ENCODE results near the gene MKNK2.

MKNK2 gene

DNA sequence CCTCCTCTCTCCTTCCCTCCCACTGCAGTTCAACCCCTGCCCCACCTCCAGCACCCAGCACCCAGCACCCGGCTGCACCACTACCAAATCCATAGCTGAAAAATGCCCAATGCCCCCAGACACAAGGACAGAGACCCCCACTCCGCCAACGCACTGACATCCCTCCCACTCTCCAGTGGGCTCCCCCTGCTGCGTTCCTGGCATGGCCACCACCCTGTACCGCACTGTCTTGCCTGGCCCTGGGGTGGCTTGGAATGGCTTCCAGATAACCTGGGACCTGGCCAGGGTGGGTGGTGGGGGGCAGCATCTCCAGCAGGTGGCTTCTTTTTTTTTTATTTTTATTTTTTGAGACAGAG lies 5.8 kb upstream of the MKNK2 start:
- no peak for DNase-seq

DNA sequence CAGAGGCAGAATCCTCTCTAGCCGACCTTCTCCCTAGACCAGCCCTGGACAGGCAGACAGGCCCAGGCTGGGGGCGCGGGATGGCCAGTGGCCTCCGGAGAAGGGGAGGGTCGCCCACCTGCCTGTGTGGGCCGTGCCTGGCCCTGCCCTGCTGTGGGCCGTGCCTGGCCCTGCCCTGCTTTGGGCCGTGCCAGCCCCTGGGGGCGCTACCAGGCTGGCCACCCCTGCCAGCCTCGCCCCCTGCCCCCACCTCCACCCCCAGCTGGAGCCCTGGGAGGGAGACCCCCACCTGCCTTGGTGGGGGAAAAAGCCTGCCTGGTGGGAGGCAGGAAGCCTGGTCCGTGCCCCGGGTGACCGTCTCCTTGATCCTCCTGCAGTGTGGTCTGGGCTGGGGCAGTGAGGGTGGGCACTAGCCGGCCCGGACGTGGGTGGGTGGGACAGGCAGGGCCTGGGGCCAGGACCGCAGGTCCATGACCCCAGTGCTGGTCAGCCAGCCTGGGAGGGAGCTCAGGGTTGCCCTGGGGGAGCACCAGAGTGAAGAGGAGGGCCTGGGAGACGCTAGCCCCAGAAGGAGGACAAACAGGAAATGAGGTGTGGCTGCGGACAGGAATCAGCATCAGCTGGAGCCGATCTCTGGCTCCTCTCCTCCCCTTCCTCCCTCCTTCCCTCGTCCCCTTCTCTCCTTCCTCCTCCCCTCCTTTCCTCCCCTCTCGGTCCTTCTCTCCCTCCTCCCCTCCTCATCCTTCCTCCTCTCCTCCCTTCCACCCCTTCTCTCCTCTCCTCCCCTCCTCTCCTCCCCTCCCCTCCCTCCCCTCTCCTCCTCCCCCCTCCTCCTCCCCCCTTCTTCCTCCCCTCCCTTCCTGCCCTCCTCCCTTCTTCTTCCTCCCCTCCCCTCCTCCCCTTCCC lies 5.1 kb upstream of the MKNK2 start:
- DNase-seq: peak; percentile 52

GRCh38 chr19:2054763-2055162 lies 3.7 kb upstream of the MKNK2 start:
- DNase-seq: no peak

DNA sequence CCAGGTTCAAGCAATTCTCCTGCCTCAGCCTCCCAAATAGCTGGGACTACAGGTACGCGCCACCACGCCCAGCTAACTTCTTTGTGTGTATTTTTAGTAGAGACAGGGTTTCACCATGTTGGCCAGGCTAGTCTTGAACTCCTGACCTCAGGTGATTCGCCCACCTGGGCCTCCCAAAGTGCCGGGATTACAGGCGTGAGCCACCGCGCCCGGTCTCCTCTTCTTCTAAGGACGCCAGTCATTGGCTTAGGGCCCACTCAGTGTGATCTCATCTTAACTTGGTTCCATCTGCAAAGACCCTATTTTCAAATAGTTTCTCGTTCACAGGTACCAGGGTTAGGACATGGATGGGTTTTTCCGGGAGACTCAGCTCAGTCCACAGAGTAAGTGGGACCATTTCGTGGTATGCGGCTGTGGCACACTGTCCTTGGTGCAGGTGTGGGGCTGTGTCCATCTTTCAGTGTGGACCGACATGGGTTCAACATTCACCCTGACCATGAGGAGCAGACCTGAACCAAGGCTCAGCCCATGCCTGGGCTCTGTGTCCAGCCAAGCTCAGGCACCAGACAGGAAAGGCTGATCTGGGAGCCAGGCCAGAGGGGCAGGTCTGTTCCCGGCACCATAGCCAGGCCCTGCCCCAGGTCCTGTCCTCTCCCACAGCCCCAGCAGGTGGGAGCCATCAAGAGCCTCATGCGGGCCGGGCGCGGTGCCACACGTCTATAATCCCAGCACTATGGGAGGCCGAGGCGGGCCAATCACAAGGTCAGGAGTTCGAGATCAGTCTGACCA lies 2.8 kb upstream of the MKNK2 start:
- DNase-seq: no peak

- peak; percentile 77 for DNase-seq
These were observed 995 bp upstream of the MKNK2 start for GRCh38 chr19:2051773-2052704.

- no peak for DNase-seq
These were observed 574 bp downstream of the MKNK2 start for GRCh38 chr19:2050349-2050990.

DNA sequence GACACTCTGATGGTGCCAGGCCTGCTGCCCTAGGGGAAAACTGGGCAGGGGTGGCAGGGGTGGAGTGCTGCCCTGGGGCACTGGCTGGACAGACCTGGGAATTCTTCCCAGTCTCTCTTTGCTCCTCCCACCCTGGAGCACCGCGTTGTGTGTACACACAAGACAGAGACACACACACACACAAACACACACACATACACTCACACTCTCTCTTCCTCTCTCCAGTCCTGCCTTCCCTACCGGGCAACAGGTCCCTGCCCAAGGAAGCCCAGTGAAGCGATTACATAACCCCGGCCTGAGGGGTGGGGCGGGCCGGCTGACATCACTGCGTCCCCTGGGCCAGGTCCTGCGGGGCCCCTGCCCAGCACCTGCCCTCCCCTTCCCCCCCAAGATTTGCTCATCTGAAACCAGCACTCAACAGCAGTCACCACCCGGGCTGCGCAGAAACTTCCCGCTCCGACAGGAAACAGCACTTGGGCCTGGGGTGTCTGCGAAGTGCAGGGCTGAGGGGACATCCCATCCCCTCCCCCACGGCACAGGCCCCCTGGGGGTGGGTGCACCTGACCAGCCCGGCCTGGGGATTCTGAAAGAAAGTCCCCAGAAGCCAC lies 1.2 kb downstream of the MKNK2 start:
- DNase-seq: peak; percentile 73

GRCh38 chr19:2048959-2049740 lies 1.9 kb downstream of the MKNK2 start:
- DNase-seq: no peak

DNA sequence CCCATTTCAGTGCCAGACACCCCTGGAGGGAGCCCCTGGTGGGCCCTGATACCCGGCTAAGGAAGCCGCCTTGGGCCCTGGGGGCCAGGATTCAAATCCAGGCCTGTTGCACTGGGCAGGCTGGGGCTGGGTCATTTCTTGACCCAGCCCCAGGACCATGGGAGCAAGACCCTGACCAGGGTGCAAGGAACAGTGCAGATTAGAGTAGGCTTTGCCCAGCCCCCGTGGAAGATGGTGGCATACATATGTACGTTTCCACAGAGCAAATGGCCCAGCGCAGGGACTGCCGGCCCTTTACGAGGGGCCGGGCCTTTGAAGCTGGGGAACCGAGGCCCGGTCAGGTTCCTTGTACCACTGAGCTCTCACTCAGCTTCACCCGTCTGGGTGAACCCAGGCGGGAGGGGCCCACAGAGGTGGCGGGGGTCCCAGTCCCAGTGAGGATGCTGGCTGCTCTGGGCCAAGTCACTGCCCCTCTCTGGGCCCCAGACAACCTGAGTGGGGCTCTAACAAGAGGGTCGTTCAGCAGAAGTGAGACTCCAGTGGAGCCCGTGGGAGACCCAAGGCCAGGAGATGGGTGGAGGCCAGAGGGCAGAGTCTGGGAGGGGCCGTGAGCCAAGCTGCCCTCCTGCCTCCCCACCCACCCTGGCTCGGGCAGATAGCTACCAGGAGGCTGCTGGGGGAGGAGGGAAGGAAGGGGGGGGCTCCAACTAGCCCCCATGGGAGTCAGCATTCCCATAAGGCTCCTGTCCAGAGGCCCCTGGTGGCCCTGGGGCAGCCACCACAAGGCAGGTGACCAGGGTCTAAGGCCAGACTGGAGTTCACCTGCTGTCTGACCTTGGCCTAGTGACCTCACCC lies 2.7 kb downstream of the MKNK2 start:
- DNase-seq: no peak

GRCh38 chr19:2047449-2048103 lies 3.5 kb downstream of the MKNK2 start:
- no peak for DNase-seq

GRCh38 chr19:2047076-2047448 lies 4.0 kb downstream of the MKNK2 start:
- no peak for DNase-seq

DNA sequence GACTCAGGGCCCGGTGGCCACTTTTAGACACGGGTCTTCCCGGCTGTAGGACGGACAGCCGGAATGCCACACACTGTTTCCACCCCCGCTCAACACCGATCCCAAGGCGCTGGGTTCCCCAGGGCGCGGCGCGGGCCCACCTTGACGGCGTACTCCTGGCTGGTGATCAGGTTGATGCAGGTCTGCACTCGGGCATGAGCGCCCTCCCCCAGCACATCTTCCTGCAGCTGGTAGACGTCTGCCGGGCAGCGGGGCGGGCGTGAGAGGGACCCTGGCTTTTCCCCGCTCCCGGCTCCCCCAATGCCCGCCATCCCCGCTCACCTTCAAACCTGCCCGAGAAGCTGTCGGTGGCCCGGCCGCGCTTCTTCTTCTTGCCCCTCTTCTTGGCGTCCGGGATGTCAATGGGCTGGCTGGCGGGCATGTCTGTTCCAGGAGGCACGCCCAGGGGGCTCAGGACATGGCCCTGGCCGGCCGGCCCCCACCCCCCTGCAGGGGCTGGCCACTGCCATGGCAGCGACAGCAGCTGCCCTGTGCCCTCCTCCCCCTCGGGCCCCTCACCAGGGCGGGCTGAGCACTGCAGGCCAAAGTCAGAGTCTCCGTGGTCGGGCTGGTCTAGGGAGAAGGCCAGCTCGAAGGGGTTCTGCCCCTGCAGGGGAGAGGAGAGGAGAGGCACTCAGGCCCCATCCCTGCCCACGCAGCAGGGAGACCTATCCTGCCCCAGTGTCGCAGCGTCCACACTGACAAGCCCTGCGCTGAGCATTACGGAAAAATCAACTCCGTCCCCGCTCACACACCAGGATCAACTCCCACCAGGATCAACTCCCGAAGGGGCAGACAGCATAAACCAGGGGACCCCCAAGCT lies 4.8 kb downstream of the MKNK2 start:
- DNase-seq: no peak

GRCh38 chr19:2045501-2046045 lies 5.5 kb downstream of the MKNK2 start:
- no peak for DNase-seq

DNA sequence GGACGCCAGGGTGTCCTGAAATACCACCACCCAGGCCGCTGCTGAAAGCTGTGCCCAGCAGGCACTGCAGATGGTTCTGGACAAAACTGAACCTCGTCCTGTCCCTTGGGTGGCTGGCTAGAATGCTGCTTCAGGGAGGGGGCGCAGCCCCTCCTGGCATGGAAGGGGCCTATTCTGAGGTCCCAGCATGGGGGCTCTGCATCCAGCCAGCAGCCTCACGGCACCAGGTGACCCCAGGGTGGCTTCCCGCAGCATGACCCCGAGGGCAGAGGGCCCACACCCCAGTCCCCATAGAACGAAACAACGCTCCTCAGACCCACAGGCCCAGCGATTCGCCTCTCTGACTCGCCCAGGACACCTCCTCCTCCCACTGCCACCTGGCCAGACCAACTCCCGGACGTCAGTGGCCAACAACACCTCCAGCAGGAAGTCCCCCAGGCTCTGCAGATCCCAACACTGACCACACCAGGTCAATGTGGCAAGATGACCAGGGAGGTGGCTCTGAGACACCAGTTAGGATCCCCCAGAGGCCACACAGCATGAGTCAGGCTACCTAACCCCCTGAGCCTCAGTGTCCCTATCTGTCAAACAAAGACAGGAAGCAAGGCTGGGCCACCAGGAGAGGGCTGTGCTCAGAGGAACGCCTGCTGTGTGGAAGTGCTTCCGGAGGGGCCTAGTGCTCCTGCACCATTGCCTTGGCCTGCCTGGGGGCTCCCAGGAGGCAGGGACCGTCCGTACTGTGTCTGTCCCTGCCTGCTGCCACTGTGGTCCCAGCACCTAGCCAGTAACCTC lies 6.1 kb downstream of the MKNK2 start:
- DNase-seq: no peak

DNA sequence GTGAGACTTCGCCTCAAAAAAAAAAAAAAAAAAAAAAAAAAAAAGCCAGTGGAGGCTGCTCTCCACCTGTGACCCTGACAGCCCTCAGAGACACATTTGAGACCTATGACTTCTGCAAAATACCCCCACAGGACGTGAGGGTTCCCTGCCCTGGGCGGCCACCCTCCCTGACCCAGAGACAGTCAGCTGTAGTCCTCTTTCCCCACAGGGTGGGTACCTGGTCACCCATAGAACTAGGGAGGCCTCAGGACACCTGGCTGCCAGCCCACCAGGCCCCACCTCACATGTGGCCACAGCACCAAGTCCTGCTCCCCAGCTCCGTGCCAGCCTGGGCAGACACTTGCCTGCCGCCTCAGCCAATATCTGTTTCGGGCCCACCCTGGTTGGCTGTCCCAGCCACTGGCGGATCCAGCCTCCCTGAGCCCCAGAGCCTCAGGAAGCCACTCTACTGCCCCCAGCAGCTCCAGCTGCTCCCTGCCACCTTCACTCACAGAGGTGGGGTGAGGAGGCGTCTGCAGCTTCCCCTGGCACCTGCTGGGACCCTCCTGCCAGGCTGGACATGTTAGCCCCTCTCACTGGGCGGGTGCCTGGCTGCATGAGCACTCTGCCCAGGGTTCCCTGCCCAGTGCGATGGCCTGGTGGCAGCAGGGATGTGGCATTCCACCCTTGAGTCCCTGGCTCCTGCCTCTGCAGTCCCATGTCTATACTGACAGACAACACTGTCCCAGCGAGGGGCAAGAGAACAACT lies 6.9 kb downstream of the MKNK2 start:
- DNase-seq: no peak

DNA sequence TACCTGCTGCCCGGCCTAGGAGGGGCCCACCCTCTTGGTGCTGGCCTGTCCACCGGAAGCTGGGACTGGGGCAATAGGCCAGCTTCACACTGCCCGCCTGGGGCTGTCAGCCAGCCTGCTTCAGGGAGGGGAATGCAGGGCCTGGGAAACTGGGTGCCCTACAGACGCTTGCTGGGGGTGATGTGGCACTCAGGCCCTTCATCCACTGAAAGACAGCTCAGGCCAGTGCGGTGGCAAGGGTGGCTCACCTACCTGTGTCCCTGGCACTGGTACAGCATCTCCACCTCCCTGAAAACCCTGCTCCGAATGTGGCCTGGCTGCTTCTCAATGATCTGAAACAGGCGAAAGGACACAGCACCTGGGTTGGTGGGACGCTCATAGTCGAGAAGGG lies 7.8 kb downstream of the MKNK2 start:
- no peak for DNase-seq

Data from CD4-positive, alpha-beta T cell treated with Interleukin-12 subunit alpha and Interleukin-12 subunit beta, for 1 hour (primary cell).